ENCODE measurements around the gene DDX46.
"Not testable (repeated sequence)": the region's sequence is repeated elsewhere in the genome, so short reads cannot be mapped to it uniquely, and the experiment has no call there.

DDX46 gene, protein sequence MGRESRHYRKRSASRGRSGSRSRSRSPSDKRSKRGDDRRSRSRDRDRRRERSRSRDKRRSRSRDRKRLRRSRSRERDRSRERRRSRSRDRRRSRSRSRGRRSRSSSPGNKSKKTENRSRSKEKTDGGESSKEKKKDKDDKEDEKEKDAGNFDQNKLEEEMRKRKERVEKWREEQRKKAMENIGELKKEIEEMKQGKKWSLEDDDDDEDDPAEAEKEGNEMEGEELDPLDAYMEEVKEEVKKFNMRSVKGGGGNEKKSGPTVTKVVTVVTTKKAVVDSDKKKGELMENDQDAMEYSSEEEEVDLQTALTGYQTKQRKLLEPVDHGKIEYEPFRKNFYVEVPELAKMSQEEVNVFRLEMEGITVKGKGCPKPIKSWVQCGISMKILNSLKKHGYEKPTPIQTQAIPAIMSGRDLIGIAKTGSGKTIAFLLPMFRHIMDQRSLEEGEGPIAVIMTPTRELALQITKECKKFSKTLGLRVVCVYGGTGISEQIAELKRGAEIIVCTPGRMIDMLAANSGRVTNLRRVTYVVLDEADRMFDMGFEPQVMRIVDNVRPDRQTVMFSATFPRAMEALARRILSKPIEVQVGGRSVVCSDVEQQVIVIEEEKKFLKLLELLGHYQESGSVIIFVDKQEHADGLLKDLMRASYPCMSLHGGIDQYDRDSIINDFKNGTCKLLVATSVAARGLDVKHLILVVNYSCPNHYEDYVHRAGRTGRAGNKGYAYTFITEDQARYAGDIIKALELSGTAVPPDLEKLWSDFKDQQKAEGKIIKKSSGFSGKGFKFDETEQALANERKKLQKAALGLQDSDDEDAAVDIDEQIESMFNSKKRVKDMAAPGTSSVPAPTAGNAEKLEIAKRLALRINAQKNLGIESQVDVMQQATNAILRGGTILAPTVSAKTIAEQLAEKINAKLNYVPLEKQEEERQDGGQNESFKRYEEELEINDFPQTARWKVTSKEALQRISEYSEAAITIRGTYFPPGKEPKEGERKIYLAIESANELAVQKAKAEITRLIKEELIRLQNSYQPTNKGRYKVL

DNA sequence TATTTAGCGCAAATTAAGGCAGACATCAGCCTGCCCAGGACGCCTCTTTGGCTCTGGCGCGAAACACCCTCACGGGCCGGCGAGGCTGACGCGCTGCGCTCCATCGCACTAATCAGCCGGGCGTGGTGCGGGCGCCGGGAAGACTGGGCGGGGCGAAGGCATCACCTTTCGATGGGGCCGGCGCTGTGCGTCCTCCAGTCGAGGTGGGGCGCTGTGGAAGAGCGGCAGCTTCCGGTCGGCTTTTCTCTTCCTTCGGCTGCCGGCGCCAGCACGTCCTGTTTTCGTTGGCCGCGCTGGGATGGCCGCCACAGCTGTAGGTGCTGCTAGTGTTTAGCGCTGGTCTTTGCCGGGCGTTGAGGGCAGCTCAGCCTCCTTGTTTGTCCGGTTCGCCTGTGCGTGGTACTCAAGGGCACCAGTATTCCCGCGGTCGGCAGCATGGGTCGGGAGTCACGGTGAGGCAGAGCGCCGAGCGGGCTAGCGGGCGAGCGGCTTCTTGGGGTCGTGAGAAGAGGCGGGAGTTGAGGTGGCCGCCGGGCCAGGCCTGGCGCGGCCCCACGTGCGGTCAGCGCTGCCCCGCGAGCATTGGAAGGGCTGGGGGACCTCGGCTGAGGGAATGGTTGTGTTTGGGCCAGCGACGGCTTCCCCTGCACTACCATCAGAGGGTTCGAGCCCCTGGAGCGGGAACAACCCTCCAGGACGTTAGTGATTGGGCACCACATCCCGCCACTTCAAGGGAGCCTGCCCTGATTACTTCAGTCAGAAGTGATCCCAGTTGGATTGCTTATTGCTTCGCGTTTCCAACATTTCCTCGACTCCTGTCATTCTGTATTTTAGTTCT lies at the start of gene DDX46:
Gene DDX46 (plus strand): TSS at position 276 of the 838 bp plus-strand sequence. CDS start 160 bp downstream, at position 436.
- DNase-seq: peak; percentile 67

DNA sequence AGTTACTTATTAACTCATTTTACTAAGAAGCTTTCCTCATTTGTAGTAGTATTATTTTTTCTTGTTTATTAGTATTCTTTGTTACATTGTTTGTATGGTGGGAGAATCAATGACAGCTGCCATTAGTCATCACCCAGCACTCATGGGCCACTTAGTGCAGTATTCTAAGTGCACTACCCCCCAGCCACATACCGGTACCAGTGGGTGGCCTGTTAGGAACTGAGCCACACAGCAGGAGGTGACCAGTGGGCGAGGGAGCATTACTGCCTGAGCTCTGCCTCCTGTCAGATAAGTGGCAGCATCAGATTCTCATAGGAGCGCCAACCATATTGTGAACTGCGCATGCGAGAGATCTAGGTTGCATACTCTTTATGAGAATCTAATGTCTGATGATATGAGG lies 44.5 kb upstream of the DDX46 start:
- no peak for DNase-seq

GRCh38 chr5:134714541-134714940 lies 44.0 kb upstream of the DDX46 start:
- no peak for DNase-seq

DNA sequence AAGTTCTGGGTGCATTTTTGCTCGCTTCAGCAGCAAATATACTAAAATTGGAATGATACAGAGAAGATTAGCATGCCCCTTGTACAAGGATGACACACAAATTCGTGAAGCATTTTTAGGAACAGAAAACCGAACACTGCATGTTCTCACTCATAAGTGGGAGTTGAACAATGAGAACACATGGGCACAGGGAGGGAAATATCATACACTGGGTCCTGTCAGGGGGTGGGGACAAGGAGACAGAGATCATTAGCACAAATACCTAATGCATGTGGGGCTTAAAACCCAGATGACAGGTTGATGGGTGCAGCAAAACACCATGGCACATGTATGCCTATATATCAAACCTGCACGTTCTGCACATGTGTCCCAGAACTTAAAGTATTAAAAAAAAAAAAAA lies 43.1 kb upstream of the DDX46 start:
- DNase-seq: not testable (repeated sequence)

GRCh38 chr5:134724872-134725271 lies 33.7 kb upstream of the DDX46 start:
- DNase-seq: no peak

GRCh38 chr5:134732819-134733218 lies 25.8 kb upstream of the DDX46 start:
- no peak for DNase-seq

DNA sequence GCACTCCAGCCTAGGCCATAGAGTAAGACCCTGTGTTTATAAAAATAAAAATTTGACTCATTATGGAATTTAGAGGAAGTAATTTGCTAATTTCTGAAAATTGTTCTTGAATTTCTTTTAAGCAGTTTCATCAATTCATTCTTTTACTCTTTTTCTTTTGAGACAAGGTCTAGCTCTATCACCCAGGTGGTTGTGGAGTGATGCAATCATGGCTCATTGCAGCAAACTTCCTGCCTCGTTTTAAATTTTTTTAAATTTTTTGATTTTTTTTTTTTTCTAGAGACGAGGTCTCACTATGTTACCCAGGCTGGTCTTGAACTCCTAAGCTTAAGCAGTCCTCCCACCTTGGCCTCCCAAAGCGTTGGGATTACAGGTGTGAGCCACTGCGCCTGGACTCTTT lies 23.3 kb upstream of the DDX46 start:
- no peak for DNase-seq

DNA sequence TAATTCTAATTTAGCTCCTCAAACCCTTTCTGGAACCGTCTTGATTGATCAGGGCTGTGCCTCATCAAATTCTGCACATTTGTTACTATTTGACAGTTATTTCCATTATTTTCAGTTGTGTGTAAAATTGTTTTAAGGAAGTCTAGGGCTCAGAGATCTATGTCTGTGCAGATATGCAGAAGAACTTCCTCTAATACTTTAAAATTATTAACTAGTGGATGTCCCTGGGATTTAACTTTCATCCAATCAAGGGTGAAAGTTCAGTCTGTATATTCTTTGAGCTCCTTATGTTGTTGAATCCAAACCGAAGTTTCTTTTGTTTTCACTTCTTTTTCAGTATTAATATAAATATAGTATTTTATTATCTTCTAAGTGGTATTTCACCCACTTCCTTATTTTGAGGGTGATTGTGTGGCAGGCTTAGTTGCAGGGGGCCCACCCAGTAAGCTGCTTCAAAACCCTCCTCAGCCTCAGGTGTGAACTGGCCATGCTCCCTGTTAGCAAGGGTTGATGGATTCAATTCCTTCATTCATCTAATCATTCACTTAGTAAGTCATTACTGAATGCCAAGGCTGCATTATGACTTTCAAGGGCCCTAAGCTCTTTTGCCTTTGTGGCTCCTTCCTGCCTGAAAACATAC lies 22.3 kb upstream of the DDX46 start:
- DNase-seq: no peak

DNA sequence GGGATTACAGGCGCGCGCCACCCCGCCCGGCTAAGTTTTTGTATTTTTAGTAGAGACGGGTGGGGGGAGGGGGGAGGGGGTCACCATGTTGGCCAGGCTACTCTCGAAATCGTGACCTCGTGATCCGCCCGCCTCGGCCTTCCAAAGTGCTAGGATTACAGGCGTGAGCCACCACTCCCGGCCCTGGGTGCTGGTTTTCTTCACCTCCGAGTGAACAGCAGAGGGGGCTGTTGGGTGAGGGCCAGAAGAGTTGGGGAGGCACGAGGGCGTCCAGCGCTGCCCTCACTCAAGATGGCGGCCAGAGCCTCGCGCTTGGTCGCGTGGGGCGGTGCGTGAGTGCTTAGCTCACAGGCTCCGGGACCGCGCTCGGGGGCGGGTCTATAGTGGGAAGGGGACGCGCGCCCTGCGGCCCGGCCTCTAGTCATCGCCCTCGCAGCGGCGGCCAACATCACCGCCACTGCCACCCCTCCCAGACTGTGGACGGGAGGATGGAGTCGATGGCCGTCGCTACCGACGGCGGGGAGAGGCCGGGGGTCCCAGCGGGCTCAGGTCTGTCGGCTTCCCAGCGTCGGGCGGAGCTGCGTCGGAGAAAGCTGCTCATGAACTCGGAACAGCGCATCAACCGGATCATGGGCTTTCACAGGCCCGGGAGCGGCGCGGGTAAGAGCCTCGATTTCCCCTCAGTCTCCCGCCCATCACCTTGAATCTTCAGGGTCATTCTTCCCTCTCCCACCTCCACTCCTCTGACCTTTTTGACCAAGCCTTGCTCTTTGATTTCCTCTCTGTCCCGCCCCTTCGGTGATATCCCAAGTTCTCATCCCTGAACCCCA lies 20.2 kb upstream of the DDX46 start, which contains the start of gene CAMLG:
Gene CAMLG (plus strand): TSS at position 416 of the 830 bp plus-strand sequence. CDS start 73 bp downstream, at position 489.
- DNase-seq: peak; percentile 74

GRCh38 chr5:134738963-134739661 lies 19.5 kb upstream of the DDX46 start:
- peak; percentile 9 for DNase-seq

GRCh38 chr5:134741052-134741451 lies 17.5 kb upstream of the DDX46 start:
- no peak for DNase-seq

DNA sequence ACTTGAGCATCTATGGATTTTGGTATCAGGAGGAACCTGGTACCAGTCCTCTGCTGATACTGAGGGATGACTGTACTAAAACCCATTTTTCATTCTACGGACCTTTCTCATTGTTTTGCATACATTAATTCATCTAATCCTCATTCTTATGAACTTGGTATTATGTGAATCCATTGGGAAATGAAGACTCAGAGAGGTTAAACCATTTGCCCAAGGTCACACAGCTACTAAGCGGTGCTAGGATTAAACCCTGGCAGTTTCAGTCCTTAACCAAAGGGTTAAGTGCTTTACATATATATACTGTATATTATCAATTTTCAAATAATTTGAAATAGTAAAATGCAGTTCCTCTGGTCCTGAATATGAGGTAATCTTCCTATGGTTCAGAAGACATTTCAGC lies 16.4 kb upstream of the DDX46 start:
- DNase-seq: no peak

DNA sequence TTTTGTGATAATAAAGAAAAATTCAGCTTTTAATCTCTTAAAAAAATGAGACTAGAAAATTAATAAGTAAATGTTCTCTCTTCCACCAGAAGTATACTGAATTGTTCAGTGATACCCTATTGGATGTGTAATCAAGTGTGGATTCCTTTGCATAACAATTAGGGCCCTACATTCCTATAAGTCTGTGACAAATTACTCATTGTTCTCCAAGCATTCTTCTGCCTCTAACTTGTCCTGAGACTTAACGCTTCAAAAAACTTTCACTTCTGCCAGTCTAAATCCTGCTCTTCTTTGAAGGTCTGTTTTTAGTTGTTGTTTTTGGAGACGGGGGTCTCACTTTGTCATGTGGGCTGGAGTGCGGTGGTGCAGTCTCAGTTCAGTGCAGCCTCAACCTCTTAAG lies 9.2 kb upstream of the DDX46 start:
- no peak for DNase-seq

DNA sequence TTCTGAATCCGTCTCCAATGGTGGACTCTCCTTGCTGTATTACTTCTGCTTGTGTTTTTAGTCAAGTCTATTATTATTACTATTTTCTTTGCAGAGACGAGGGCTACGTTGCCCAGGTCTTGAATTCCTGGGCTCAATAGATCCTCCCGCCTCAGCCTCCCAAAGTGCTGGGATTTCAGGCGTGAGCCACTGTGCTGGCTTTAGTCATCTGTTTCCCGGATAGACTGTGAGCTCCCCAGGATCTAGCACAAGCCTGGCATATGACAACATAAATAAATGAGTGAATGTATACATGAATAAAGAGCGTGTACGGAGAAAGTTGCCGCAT lies 439 bp upstream of the DDX46 start:
- DNase-seq: no peak

DNA sequence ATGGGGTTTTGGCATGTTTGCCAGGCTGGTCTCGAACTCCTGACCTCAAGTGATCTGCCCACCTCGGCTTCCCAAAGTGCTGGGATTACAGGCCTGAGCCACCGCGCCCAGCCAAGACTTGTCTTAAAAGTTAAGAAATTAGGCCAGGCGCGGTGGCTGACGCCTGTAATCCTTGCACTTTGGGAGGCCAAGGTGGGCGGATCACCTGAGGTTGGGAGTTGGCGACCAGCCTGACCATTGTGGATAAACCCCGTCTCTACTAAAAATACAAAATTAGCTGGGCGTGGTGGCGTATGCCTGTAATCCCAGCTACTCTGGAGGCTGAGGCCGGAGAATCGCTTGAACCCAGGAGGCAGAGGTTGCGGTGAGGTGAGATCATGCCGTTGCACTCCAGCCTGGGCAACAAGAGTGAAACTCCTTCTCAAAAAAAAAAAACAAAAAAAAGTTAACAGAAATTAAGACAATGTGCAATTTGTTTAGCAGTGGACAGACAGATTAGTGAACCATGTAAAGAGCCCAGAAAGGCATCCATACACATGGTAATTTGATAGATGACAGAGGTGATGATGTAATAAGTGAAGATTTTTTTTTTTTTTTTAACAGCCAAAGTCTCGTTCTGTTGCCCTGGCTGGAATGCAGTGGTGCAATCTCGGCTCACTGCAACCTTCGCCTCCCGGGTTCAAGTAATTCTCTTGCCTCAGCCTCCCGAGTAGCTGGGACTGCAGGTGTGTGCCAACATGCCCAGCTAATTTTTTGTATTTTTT lies 9.1 kb downstream of the DDX46 start:
- not testable (repeated sequence) for DNase-seq

DNA sequence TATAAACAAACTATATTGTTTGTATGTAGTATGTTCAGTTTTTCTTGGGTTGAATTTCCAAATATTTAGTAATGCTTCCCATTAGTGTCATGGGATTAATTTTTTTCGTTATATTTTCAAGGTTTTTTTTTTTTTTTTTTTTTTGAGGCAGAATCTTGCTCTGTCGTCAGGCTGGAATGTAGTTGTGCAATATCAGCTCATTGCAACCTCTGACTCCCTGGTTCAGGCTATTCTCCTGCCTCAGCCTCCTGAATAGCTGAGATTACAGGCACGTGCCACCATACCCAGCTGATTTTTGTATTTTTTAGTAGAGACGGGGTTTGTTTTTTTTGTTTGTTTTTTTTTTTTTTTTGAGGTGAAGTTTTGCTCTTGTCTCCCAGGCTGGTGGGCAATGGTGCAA lies 10.6 kb downstream of the DDX46 start:
- no peak for DNase-seq

- DNase-seq: no peak
Observed at GRCh38 chr5:134772461-134773125, 14.0 kb downstream of the DDX46 start.

DNA sequence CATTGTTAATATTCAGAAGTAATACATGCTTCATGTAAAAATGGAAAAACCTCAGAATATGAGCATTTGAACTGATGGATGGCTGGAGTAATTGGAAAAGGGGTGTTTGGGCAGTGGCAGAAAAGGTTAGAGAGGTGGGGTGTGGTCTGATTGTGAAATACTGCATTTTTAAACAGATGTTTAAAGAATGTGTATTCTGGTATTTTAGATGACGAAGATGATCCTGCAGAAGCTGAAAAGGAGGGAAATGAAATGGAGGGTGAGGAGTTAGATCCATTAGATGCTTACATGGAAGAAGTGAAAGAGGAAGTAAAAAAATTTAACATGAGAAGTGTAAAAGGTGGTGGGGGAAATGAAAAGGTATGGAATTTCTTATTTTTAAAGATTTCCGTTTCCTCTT lies 18.8 kb downstream of the DDX46 start:
- DNase-seq: no peak

DNA sequence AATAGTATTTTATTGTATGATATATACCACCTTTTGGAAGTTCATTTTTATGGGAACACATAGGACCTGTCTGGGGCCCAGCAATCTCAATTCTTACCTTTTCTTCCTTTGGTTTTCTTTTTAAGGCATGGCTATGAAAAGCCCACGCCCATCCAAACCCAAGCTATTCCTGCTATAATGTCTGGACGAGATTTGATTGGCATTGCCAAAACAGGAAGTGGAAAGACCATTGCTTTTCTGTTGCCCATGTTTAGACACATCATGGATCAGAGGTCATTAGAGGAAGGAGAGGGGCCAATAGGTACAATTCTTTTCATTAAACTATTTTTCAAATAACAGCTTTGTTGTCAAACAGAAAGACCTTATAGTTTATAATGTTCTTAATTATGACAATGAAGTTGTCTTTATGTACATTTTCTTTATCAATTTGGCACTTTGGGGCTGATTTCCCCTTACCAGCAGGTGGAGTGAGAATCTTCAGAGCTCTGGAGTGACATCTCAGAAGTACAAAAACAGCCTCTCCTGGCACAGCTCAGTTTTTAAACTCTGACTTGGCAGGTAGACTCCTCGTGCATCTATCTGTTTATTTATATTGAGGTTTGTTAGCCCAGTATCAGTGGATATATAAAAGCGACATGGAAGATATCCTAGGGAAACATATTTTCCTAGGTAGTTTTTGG lies 25.8 kb downstream of the DDX46 start:
- no peak for DNase-seq
